Uterus (tissue), 2 donors: ENCODE data around the gene EPHA7.

Experiments used
- POLR2A ChIP-seq, 2 donors: fragments of 450-650 bp; IDR thresholded peaks; one replicate each; pipeline ENCODE4 v1.6.1; 2016; ENCODE audit warnings: antibody characterized with exemption in 2 of 2, mild to moderate bottlenecking in 1 of 2, moderate library complexity in 1 of 2
- TF ChIP-seq, protein P1 (sequence below), 4 experiments: fragments of 200-600 bp in 2 of 4; fragments of 450-650 bp in 2 of 4; sonication (generic) in 2 of 4; IDR thresholded peaks; one replicate each; pipeline ENCODE4 v1.5.1; 2016 to 2019; ENCODE audit warnings: antibody characterized with exemption in 4 of 4, mild to moderate bottlenecking in 2 of 4, moderate library complexity in 1 of 4

DNA sequence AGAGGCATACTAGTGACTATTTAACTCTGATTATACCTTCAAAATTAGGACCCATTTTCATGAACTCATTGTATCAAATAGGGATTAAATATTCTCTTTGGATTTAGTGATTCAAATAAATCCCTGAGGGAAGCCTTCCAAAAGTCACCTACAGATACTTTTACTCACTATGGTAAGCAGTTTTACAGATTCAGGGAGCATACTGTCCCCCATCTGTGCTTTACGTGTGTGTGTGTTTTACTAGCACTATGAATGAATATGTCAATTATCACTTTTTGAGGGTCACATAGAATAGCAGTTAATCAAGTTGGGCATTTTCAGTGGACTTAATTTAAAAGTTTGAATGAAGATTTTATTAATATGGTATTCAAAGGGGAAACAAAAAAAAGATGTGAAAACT is 96.7 kb downstream of the EPHA7 start:
- TF ChIP-seq, protein P1, sequence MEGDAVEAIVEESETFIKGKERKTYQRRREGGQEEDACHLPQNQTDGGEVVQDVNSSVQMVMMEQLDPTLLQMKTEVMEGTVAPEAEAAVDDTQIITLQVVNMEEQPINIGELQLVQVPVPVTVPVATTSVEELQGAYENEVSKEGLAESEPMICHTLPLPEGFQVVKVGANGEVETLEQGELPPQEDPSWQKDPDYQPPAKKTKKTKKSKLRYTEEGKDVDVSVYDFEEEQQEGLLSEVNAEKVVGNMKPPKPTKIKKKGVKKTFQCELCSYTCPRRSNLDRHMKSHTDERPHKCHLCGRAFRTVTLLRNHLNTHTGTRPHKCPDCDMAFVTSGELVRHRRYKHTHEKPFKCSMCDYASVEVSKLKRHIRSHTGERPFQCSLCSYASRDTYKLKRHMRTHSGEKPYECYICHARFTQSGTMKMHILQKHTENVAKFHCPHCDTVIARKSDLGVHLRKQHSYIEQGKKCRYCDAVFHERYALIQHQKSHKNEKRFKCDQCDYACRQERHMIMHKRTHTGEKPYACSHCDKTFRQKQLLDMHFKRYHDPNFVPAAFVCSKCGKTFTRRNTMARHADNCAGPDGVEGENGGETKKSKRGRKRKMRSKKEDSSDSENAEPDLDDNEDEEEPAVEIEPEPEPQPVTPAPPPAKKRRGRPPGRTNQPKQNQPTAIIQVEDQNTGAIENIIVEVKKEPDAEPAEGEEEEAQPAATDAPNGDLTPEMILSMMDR (IDR thresholded peaks at IDR 0.05) = no peak
- no peak for TF ChIP-seq POLR2A (IDR thresholded peaks at IDR 0.05)
